Transverse colon (tissue), 3 donors: ENCODE data around the gene CAMKK1.

Experiments used
- CTCF ChIP-seq, 5 experiments: fragments of 200-600 bp in 3 of 5; fragments of 450-650 bp in 2 of 5; sonication (generic) in 3 of 5; IDR thresholded peaks; 1 replicate in 2 of 5; 2 replicates in 3 of 5; pipeline ENCODE4 v1.5.1; 2016 to 2017; ENCODE audit warnings: antibody characterized with exemption in 5 of 5, inconsistent platforms in 3 of 5, mild to moderate bottlenecking in 2 of 5, moderate library complexity in 1 of 5
- EP300 ChIP-seq: sonication (generic); formaldehyde crosslinking; IDR thresholded peaks from one replicate; pipeline ENCODE4 v1.6.1; 2017; ENCODE audit warnings: antibody characterized with exemption, low read depth
- POLR2A ChIP-seq: fragments of 450-650 bp; IDR thresholded peaks from one replicate; pipeline ENCODE4 v1.6.1; 2016; ENCODE audit warnings: antibody characterized with exemption, mild to moderate bottlenecking, moderate library complexity

GRCh38 chr17:3885970-3886369 is 6.9 kb downstream of the CAMKK1 start:
- TF ChIP-seq CTCF (IDR thresholded peaks at IDR 0.05): no peak
- TF ChIP-seq EP300: no peak
- no peak for TF ChIP-seq POLR2A
